HG03439 (cell line): ENCODE results near the gene NIPAL3.
"Not testable (repeated sequence)": the region's sequence is repeated elsewhere in the genome, so short reads cannot be mapped to it uniquely, and the experiment has no call there.

Experiments used
- ATAC-seq: cut with Tn5 transposase; IDR thresholded peaks from one replicate; pipeline ENCODE4 v1.9.1; 2021; ENCODE audit warnings: mild to moderate bottlenecking, moderate library complexity; ENCODE audit not compliant: unreplicated experiment

Gene NIPAL3

GRCh38 chr1:24507405-24507804, 91.8 kb downstream of the NIPAL3 start:
- ATAC-seq = no peak

- ATAC-seq = no peak
Measured at GRCh38 chr1:24508911-24509310, 93.3 kb downstream of the NIPAL3 start.

- ATAC-seq = no peak
Measured at GRCh38 chr1:24513706-24514105, 98.1 kb downstream of the NIPAL3 start.

- no peak for ATAC-seq
Measured at GRCh38 chr1:24514946-24515345, 99.3 kb downstream of the NIPAL3 start.

- ATAC-seq = not testable (repeated sequence)
Measured at GRCh38 chr1:24515671-24516209, 100.1 kb downstream of the NIPAL3 start.

GRCh38 chr1:24516506-24516905, 100.9 kb downstream of the NIPAL3 start:
- no peak for ATAC-seq

- no peak for ATAC-seq
Measured at GRCh38 chr1:24517898-24518297, 102.3 kb downstream of the NIPAL3 start.

- not testable (repeated sequence) for ATAC-seq
Measured at GRCh38 chr1:24520282-24520681, 104.7 kb downstream of the NIPAL3 start.
